ENCODE results near the gene OR4X1.

Gene OR4X1

GRCh38 chr11:48244804-48245203 is 18.9 kb upstream of the OR4X1 start, which contains the start of gene OR4X2:
OR4X2 (plus strand) TSS chr11:48245104; CDS start chr11:48245104, 0 bp downstream.
- TF ChIP-seq, protein P1, sequence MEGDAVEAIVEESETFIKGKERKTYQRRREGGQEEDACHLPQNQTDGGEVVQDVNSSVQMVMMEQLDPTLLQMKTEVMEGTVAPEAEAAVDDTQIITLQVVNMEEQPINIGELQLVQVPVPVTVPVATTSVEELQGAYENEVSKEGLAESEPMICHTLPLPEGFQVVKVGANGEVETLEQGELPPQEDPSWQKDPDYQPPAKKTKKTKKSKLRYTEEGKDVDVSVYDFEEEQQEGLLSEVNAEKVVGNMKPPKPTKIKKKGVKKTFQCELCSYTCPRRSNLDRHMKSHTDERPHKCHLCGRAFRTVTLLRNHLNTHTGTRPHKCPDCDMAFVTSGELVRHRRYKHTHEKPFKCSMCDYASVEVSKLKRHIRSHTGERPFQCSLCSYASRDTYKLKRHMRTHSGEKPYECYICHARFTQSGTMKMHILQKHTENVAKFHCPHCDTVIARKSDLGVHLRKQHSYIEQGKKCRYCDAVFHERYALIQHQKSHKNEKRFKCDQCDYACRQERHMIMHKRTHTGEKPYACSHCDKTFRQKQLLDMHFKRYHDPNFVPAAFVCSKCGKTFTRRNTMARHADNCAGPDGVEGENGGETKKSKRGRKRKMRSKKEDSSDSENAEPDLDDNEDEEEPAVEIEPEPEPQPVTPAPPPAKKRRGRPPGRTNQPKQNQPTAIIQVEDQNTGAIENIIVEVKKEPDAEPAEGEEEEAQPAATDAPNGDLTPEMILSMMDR (IDR thresholded peaks at IDR 0.05; ENCODE audit: unreplicated experiment in 3 of 3), result no peak
- Mint-ChIP-seq H3K27me3 (ENCODE audit: low read depth) (peaks cover 4% of the 10 kb centered on the region), H3K36me3 (ENCODE audit: low read depth) (no peaks in the 10 kb centered on the region), H3K9me3 (peaks cover 33% of the 10 kb centered on the region), H3K4me3 (no peak within 1 kb of the TSS), H3K27ac (no peak within 1 kb of the TSS), H3K4me1 (no peaks in the 10 kb centered on the region)

DNA sequence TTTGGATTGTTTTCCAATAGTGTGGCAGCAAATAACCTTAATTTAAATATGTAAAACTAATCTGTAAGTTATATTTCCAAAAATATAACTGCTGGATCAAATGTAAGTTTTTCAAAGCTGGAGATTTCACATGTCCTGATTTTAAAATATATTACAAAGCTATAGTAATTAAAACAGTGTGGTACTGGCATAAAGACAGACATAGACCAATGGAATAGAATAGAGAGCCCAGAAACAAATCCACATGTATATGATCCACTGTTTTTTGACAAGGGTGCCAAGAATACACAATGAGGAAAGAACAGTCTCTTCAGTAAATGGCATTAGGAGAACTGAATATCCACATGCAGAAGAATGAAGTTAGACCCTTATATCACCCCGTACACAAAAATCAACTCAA is 14.8 kb upstream of the OR4X1 start:
- TF ChIP-seq, protein P1 (IDR thresholded peaks at IDR 0.05; ENCODE audit: unreplicated experiment in 3 of 3), result no peak
- Mint-ChIP-seq H3K27ac (no peak overlapping the region), H3K36me3 (ENCODE audit: low read depth) (no peaks in the 10 kb centered on the region), H3K4me3 (no peak overlapping the region), H3K9me3 (peaks cover 30% of the 10 kb centered on the region), H3K4me1 (no peaks in the 10 kb centered on the region), H3K27me3 (ENCODE audit: low read depth) (peaks cover under 1% of the 10 kb centered on the region)

- Mint-ChIP-seq H3K4me3 (no peak overlapping the region), H3K9me3 (peaks cover 25% of the 10 kb centered on the region), H3K4me1 (no peaks in the 10 kb centered on the region), H3K27ac (no peak overlapping the region), H3K27me3 (ENCODE audit: low read depth) (no peaks in the 10 kb centered on the region), H3K36me3 (ENCODE audit: low read depth) (no peaks in the 10 kb centered on the region)
- TF ChIP-seq, protein P1 (IDR thresholded peaks at IDR 0.05; ENCODE audit: unreplicated experiment in 3 of 3), result no peak
Measured at GRCh38 chr11:48261600-48261999, 2.1 kb upstream of the OR4X1 start.

- TF ChIP-seq, protein P1 (IDR thresholded peaks at IDR 0.05; ENCODE audit: unreplicated experiment in 3 of 3), result no peak
- Mint-ChIP-seq H3K36me3 (ENCODE audit: low read depth) (no peaks in the 10 kb centered on the region), H3K9me3 (peaks cover 7% of the 10 kb centered on the region), H3K4me3 (no peak overlapping the region), H3K27me3 (ENCODE audit: low read depth) (no peaks in the 10 kb centered on the region), H3K4me1 (no peaks in the 10 kb centered on the region), H3K27ac (no peak overlapping the region)
Measured at GRCh38 chr11:48270621-48271020, 7.0 kb downstream of the OR4X1 start.

DNA sequence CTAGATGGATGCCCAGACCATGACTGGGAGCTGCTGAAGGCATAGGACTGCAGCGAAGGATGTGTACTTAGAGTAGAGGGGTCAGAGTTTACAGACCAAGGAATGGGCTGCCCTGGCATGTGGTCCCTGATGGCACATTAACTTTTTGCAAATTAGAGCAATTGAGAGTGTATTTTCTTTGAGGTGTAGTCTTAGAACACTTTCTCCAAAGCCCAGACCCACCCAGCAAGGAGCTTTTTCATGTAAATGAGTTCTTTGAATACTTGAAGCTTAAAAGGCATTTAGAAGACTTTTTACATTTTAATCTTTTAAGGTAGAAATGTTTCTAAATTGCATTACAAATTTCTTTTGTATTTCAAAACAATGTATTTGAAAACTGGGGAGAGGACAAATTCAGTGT is 8.9 kb downstream of the OR4X1 start:
- no peaks in the 10 kb centered on the region for H3K4me1 Mint-ChIP-seq
- H3K4me3 Mint-ChIP-seq, result no peak overlapping the region
- H3K27me3 Mint-ChIP-seq (ENCODE audit: low read depth), result no peaks in the 10 kb centered on the region
- peaks cover 8% of the 10 kb centered on the region for H3K9me3 Mint-ChIP-seq
- no peak overlapping the region for H3K27ac Mint-ChIP-seq
- H3K36me3 Mint-ChIP-seq (ENCODE audit: low read depth), result no peaks in the 10 kb centered on the region
- TF ChIP-seq, protein P1 (IDR thresholded peaks at IDR 0.05; ENCODE audit: unreplicated experiment in 3 of 3), result no peak

DNA sequence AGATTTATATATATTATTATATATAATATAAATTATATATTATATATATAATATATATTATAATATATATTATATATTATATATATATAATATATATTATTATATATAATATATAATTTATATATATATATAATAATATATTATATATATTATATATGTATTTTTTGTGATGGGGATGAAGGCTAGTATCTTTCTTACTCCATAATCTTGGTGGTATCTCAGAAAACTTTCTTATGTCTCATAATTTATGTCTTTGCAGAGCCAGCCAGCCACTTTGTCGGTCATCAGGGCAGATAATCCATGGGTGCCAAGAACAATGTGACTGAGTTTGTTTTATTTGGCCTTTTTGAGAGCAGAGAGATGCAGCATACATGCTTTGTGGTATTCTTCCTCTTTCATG is 42.3 kb downstream of the OR4X1 start, which contains the start of gene OR4S1:
Gene OR4S1 (plus strand): TSS at position 301 of the 400 bp plus-strand sequence. CDS start 0 bp downstream, at position 301.
- no peaks in the 10 kb centered on the region for H3K36me3 Mint-ChIP-seq (ENCODE audit: low read depth)
- H3K9me3 Mint-ChIP-seq, result peaks cover 8% of the 10 kb centered on the region
- no peak within 1 kb of the TSS for H3K4me3 Mint-ChIP-seq
- H3K27me3 Mint-ChIP-seq (ENCODE audit: low read depth), result no peaks in the 10 kb centered on the region
- H3K27ac Mint-ChIP-seq, result no peak within 1 kb of the TSS
- TF ChIP-seq, protein P1 (IDR thresholded peaks at IDR 0.05; ENCODE audit: unreplicated experiment in 3 of 3), result no peak
- no peaks in the 10 kb centered on the region for H3K4me1 Mint-ChIP-seq

Measured in nephron (organoid).